ENCODE measurements around the gene THSD7B.
"Not testable (repeated sequence)": the region's sequence is repeated elsewhere in the genome, so short reads cannot be mapped to it uniquely, and the experiment has no call there.

Gene THSD7B

GRCh38 chr2:137700250-137700649 is 934.9 kb downstream of the THSD7B start:
- DNase-seq (ENCODE audit: low spot score) = not testable (repeated sequence)

GRCh38 chr2:137700681-137701080 is 935.3 kb downstream of the THSD7B start:
- no peak for DNase-seq (ENCODE audit: low spot score)

GRCh38 chr2:137705296-137705695 is 940.0 kb downstream of the THSD7B start:
- no peak for DNase-seq (ENCODE audit: low spot score)

GRCh38 chr2:137706786-137707613 is 941.7 kb downstream of the THSD7B start:
- no peak for DNase-seq (ENCODE audit: low spot score)

GRCh38 chr2:137708311-137708710 is 943.0 kb downstream of the THSD7B start:
- DNase-seq (ENCODE audit: low spot score) = no peak

GRCh38 chr2:137715731-137716191 is 950.4 kb downstream of the THSD7B start:
- DNase-seq (ENCODE audit: low spot score) = no peak

GRCh38 chr2:137718786-137719185 is 953.4 kb downstream of the THSD7B start:
- no peak for DNase-seq (ENCODE audit: low spot score)

GRCh38 chr2:137721733-137722132 is 956.4 kb downstream of the THSD7B start:
- DNase-seq (ENCODE audit: low spot score) = no peak

GRCh38 chr2:137724912-137725311 is 959.6 kb downstream of the THSD7B start:
- no peak for DNase-seq (ENCODE audit: low spot score)
